ENCODE results near the gene RCAN1.

DNA sequence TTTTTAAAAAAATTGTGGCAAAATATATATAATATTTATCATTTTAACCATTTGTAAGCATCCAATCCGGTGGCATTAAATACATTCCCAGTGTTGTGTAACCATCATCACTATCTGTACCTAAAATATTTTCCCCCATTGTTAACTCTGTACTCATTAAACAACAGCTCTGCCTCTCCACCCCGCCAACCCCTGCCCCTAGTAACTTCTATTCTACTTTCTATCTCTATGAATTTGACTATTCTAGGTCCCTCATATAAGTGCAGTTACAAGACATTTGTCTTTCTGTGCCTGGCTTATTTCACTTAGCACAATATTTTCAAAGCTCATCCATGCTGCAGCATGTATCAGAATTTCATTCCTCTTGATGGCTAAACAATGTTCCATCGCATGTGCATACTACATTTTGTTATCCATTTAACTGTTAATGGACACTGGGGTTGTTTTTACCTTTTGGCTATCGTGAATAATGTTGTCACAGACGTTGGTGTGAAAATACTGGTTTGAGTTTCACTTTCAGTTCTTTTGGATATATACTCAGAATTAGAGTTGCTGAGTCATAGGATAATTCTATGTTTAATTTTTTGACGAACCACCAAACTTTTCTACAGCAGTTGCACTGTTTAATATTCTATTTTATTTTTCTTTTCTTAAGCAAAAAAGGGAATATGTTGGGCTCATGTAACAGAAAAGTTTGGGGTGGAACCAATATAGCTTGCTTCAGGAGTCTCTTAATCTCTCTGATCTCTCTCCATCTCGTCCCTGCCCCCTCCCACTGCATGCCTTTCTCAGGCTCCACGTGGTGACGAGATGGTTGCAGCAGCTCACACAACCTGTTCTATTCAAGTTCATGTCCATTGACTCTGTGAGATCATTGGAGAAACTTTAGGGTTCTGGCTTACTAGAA is 25.2 kb upstream of the RCAN1 start:
- TF ChIP-seq POLR2A (IDR thresholded peaks at IDR 0.05) = no peak
- TF ChIP-seq, protein P1, sequence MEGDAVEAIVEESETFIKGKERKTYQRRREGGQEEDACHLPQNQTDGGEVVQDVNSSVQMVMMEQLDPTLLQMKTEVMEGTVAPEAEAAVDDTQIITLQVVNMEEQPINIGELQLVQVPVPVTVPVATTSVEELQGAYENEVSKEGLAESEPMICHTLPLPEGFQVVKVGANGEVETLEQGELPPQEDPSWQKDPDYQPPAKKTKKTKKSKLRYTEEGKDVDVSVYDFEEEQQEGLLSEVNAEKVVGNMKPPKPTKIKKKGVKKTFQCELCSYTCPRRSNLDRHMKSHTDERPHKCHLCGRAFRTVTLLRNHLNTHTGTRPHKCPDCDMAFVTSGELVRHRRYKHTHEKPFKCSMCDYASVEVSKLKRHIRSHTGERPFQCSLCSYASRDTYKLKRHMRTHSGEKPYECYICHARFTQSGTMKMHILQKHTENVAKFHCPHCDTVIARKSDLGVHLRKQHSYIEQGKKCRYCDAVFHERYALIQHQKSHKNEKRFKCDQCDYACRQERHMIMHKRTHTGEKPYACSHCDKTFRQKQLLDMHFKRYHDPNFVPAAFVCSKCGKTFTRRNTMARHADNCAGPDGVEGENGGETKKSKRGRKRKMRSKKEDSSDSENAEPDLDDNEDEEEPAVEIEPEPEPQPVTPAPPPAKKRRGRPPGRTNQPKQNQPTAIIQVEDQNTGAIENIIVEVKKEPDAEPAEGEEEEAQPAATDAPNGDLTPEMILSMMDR (IDR thresholded peaks at IDR 0.05) = no peak
